OCI-LY1 (cell line): ENCODE measurements around the gene SLC25A4.

Experiments
- EZH2 ChIP-seq: fragments of 200-600 bp; sonication (generic), shearing (Covaris generic); IDR thresholded peaks from 2 replicates; pipeline ENCODE4 v1.8.0; 2017; ENCODE audit warnings: borderline replicate concordance, mixed run types, mild to moderate bottlenecking, antibody characterized with exemption, low read length, moderate library complexity, mixed read lengths
- TF ChIP-seq, protein P1 (sequence below): fragments of 200-600 bp; sonication (generic), shearing (Covaris generic); IDR thresholded peaks from 2 replicates; pipeline ENCODE4 v1.5.1; 2017; ENCODE audit warnings: mild to moderate bottlenecking, antibody characterized with exemption, low read length, moderate library complexity, mixed read lengths

DNA sequence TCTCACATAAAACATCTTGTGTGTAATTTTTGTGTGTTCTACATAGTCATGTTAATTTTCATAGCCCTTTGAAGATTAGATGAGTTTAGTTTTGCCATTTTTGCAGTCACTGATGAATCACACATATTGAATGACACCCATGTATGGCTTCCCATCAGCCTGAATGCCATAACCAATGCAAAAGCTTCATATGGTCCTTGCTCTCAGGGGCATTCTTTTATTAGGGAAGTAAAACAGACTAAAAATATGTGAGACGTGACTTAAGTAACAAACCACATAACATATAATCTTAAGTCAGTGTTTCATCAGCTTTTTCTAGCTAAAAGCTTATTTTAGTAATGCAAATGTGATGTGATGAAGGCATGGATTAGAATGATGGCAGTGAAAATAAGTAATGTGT lies 8.2 kb downstream of the SLC25A4 start:
- TF ChIP-seq, protein P1, sequence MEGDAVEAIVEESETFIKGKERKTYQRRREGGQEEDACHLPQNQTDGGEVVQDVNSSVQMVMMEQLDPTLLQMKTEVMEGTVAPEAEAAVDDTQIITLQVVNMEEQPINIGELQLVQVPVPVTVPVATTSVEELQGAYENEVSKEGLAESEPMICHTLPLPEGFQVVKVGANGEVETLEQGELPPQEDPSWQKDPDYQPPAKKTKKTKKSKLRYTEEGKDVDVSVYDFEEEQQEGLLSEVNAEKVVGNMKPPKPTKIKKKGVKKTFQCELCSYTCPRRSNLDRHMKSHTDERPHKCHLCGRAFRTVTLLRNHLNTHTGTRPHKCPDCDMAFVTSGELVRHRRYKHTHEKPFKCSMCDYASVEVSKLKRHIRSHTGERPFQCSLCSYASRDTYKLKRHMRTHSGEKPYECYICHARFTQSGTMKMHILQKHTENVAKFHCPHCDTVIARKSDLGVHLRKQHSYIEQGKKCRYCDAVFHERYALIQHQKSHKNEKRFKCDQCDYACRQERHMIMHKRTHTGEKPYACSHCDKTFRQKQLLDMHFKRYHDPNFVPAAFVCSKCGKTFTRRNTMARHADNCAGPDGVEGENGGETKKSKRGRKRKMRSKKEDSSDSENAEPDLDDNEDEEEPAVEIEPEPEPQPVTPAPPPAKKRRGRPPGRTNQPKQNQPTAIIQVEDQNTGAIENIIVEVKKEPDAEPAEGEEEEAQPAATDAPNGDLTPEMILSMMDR, result no peak
- TF ChIP-seq EZH2, result no peak
